ENCODE measurements around the gene COQ10A. TPM values are rescaled to one million over a fixed set of nuclear protein-coding genes. Genes with fewer than 3 reads are reported as not detected.

The COQ10A gene
- total RNA-seq, 4 donors from 2014 or later = 17.7 to 90.1 (median 54.5) TPM

DNA sequence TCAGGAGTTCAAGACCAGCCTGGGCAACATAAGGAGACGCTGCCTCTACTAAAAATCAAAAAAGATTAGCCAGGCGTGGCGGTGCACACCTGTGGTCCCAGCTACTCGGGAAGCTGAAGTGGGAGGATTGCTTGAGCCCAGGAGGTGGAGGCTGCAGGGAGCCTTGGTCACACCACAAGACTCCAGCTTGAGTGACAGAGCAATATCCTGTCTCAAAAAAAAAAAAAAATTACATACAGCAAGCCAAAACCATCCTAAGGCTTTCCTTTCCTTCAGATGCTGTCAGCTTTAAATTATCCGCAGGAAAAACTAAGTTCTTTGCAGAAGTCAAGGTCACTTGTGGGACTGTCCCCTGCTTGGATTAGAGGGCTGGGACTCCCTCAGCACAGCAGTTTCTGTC is 32.1 kb downstream of the COQ10A start:
- H3K27me3 ChIP-seq = no peaks in the 10 kb centered on the region
- DNase-seq (no peak), ATAC-seq (no peak)
- TF ChIP-seq, protein P1, sequence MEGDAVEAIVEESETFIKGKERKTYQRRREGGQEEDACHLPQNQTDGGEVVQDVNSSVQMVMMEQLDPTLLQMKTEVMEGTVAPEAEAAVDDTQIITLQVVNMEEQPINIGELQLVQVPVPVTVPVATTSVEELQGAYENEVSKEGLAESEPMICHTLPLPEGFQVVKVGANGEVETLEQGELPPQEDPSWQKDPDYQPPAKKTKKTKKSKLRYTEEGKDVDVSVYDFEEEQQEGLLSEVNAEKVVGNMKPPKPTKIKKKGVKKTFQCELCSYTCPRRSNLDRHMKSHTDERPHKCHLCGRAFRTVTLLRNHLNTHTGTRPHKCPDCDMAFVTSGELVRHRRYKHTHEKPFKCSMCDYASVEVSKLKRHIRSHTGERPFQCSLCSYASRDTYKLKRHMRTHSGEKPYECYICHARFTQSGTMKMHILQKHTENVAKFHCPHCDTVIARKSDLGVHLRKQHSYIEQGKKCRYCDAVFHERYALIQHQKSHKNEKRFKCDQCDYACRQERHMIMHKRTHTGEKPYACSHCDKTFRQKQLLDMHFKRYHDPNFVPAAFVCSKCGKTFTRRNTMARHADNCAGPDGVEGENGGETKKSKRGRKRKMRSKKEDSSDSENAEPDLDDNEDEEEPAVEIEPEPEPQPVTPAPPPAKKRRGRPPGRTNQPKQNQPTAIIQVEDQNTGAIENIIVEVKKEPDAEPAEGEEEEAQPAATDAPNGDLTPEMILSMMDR (IDR thresholded peaks at IDR 0.05 in 4 of 5, conservative IDR thresholded peaks at IDR 0.05 in 1 of 5) = no peak
- TF ChIP-seq POLR2A (IDR thresholded peaks at IDR 0.05) = no peak
- H3K4me3 ChIP-seq = peak overlapping the region; percentile 74 to 95 (median 86)
- H3K4me1 ChIP-seq = peaks cover 78 to 83% of the 10 kb centered on the region in 2 donors
- peak overlapping the region; percentile 91 to 97 (median 94) for H3K27ac ChIP-seq
- H3K9me3 ChIP-seq = no peaks in the 10 kb centered on the region
- no peaks in the 10 kb centered on the region for H3K36me3 ChIP-seq
- in situ Hi-C loops (cut with MboI; ENCODE audit: low sequenced_read_pairs in 4 of 4) (no loop called here), intact Hi-C loops (cut with DNase I; ENCODE audit: low total_unique reads) (no loop called here)

DNA sequence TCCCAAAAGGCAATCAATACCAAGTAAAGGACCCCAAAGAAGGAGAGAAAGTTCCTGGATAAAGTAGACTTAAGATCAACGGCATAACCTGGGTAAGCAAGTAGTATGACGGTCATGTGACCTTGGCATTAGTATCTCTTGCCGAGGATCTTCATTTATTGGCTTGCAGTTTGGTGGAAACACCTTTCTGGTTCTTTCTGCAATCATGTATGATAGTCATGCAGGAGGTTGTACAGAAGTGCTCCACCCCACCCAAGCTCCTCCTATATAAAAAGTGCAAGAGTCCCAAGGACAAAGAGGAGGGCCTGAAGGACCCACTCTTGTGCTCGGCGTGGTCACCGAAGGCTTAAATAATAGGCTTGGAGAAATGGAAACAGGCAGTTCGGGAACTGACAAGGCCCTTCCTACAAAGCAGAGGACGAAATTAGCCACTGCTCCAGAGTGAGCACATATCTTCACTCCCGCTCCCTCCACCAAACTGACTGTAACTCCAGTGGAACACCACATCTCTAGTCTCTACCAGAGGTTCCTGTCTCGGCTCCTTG is 32.6 kb downstream of the COQ10A start:
- TF ChIP-seq, protein P1 (IDR thresholded peaks at IDR 0.05 in 4 of 5, conservative IDR thresholded peaks at IDR 0.05 in 1 of 5) = no peak
- no peak for TF ChIP-seq POLR2A (IDR thresholded peaks at IDR 0.05)
- ATAC-seq (peak; percentile 2 to 8), DNase-seq (no peak)
- Histone ChIP-seq H3K9me3 (no peaks in the 10 kb centered on the region), H3K27me3 (no peaks in the 10 kb centered on the region), H3K36me3 (no peaks in the 10 kb centered on the region), H3K4me1 (peaks cover 72 to 78% of the 10 kb centered on the region in 2 donors), H3K27ac (peak overlapping the region; percentile 91 to 97 (median 94)), H3K4me3 (peak overlapping the region; percentile 74 to 95 (median 86))
- intact Hi-C loops (cut with DNase I; ENCODE audit: low total_unique reads) = no loop called here
- in situ Hi-C loops (cut with MboI; ENCODE audit: low sequenced_read_pairs in 4 of 4) = no loop called here

DNA sequence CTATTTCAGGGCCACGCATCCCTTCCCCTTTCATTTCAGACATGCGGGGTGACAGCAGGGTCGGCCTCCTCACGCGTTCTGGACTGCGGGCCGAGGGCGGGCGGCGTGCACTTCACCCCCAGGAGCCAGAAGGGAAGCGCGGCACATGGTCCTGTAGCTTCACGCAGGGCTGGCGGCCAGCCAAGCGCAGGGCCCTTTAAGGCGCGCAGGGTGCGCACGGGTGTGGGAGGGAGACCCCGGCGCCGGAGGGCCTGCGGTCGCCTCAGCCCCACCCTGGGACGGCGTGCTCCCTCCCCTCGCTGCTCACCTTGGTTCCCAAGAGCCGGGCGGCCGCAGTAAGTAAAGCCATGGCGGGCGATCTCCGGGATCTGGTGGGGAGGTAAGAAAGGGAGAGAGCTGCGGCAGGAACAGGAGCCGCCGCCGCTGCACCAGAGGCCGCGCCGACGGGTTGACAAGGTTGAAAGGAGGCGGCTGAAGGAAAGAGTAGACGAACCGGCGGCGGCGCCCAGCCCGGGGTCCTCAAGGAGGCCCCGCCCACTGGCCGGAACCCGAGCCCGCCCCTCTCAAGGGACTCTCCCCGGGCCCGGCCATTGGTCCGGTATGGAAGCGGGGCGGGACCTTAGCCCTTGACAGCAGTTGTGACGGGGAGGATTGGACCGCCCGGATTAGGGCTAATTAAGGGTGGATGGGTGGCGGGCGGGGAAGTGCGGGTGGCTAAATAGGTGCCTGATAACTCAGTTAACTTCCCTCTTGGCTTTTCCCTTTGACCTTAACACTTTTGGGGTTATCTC is 33.3 kb downstream of the COQ10A start, which contains the start of gene CS:
CS (minus strand) TSS at position 478 of the 791 bp plus-strand sequence; CDS start at position 349, 129 bp downstream.
- Histone ChIP-seq H3K4me3 (peak within 1 kb of the TSS; percentile 74 to 95 (median 86)), H3K9me3 (no peaks in the 10 kb centered on the region), H3K4me1 (peaks cover 66 to 71% of the 10 kb centered on the region in 2 donors), H3K27me3 (no peaks in the 10 kb centered on the region), H3K27ac (peak within 1 kb of the TSS; percentile 91 to 97 (median 94)), H3K36me3 (no peaks in the 10 kb centered on the region)
- ATAC-seq (peak; percentile 82 to 94), DNase-seq (peak; percentile 99)
- TF ChIP-seq, protein P1 (IDR thresholded peaks at IDR 0.05 in 4 of 5, conservative IDR thresholded peaks at IDR 0.05 in 1 of 5) = peak in 1 of 5 experiments; percentile 29
- peak; percentile 86 to 92 for TF ChIP-seq POLR2A (IDR thresholded peaks at IDR 0.05)
- in situ Hi-C loops (cut with MboI; ENCODE audit: low sequenced_read_pairs in 4 of 4) (no loop called here), intact Hi-C loops (cut with DNase I; ENCODE audit: low total_unique reads) (loop anchor here (1.0 to 2.0 kb wide), 4 partner anchors 16 to 107 kb away; no protein-coding TSS in a partner anchor)

DNA sequence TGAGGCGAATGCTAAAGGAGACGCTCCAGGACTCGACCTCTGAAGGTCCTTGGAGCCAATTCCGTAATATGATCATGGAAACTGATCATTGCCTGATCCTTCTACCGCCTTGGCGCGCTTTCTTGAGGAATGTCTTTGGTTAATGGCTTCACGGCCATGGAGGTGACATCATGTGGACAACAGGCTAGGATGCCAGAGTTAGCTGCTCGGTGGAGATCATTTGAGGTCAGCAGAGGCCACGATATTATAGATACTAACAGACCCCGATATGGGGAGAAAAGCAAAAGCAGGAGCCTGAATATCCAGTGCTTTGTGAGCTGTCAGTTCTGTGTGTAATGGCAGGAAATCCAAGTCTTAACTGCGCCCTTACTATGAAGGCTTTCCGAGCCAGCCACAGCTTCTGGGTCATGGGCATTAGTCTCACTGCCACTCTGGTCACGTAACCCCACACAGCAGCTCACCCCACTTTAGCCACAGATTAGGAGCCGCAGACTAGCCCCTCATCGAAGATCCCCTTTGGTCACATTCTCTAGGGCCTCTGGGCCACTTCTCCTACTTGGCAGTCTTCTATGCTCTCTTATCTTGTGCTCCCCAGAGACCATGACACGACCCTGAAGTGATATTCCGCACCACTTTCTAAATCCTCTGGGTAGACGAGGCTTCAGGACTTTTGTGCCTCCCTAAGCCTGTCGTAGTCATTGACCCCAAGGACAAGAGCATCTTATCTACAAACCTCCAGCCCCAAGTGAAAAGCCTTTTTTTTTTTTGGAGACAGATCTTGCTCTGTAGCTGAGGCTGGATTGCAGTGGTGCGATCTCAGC is 34.1 kb downstream of the COQ10A start:
- no peak for TF ChIP-seq POLR2A (IDR thresholded peaks at IDR 0.05)
- H3K36me3 ChIP-seq = no peaks in the 10 kb centered on the region
- in situ Hi-C loops (cut with MboI; ENCODE audit: low sequenced_read_pairs in 4 of 4) (no loop called here), intact Hi-C loops (cut with DNase I; ENCODE audit: low total_unique reads) (loop anchor here (1.0 to 2.0 kb wide), 4 partner anchors 15 to 108 kb away; no protein-coding TSS in a partner anchor)
- H3K27ac ChIP-seq = peak overlapping the region; percentile 91 to 97 (median 94)
- H3K4me1 ChIP-seq = peaks cover 61 to 63% of the 10 kb centered on the region in 2 donors
- H3K9me3 ChIP-seq = no peaks in the 10 kb centered on the region
- peak overlapping the region; percentile 74 to 95 (median 86) for H3K4me3 ChIP-seq
- DNase-seq (no peak), ATAC-seq (peak; percentile 40 to 44)
- H3K27me3 ChIP-seq = no peaks in the 10 kb centered on the region

All from gastrocnemius medialis (tissue), 4 donors.